OCI-LY1 (cell line): Measurements from ENCODE around the gene FMN1.

Source experiments
- CTCF ChIP-seq: fragments of 200-600 bp; sonication (generic), shearing (Covaris generic); IDR thresholded peaks from 2 replicates; pipeline ENCODE4 v1.5.1; 2017; ENCODE audit warnings: mild to moderate bottlenecking, antibody characterized with exemption, low read length, moderate library complexity, mixed read lengths
- EZH2 ChIP-seq: fragments of 200-600 bp; sonication (generic), shearing (Covaris generic); IDR thresholded peaks from 2 replicates; pipeline ENCODE4 v1.8.0; 2017; ENCODE audit warnings: borderline replicate concordance, mixed run types, mild to moderate bottlenecking, antibody characterized with exemption, low read length, moderate library complexity, mixed read lengths

DNA sequence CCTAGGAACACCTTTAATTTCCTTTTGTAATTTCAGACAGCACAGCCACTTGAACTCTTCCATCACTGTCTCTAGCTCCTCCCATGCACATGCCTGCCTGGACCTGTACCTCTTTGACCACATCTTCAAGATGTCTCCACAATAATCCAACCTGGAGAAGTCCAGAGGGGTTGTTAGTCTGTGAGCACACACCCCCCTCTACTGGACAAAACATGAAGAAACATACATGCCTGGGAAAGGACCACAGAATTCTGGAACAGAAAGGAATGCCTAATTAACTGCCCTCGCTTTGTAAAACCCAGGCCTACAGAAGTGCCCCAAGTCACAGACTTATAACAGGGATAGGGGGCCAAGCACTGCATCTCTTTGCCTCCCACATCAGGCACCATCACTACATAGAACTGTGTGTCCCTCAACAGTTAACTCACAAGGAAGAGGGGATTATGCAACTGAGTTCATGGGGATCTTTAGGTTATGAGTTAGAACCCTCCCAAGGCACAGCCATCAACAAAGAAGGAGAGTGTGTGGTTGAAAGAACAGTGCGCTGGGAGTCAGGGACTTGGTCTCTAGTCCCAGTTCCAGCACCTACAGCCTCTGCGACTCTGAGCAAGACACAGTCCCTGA, 61.7 kb downstream of the FMN1 start:
- TF ChIP-seq EZH2 (no peak), CTCF (peak; percentile 48)
